ENCODE results near the gene PPP1R1A. TPM values are rescaled to one million over a fixed set of nuclear protein-coding genes. Genes with fewer than 3 reads are reported as not detected.

The PPP1R1A gene
- total RNA-seq, 4 donors from 2014 or later = 140 to 959 (median 219) TPM

- TF ChIP-seq CTCF (IDR thresholded peaks at IDR 0.05; ENCODE audit: low read depth) = no peak
Measured at GRCh38 chr12:54572881-54573280, 15.6 kb downstream of the PPP1R1A start.

- no peak for TF ChIP-seq CTCF (IDR thresholded peaks at IDR 0.05; ENCODE audit: low read depth)
Measured at GRCh38 chr12:54571193-54572188, 17.0 kb downstream of the PPP1R1A start.

- no peak for TF ChIP-seq CTCF (IDR thresholded peaks at IDR 0.05; ENCODE audit: low read depth)
Measured at GRCh38 chr12:54569995-54570528, 18.4 kb downstream of the PPP1R1A start.

GRCh38 chr12:54569072-54569471 lies 19.4 kb downstream of the PPP1R1A start:
- no peak for TF ChIP-seq CTCF (IDR thresholded peaks at IDR 0.05; ENCODE audit: low read depth)

- no peak for TF ChIP-seq CTCF (IDR thresholded peaks at IDR 0.05; ENCODE audit: low read depth)
Measured at GRCh38 chr12:54566792-54567191, 21.7 kb downstream of the PPP1R1A start.

GRCh38 chr12:54565986-54566544 lies 22.4 kb downstream of the PPP1R1A start:
- TF ChIP-seq CTCF (IDR thresholded peaks at IDR 0.05; ENCODE audit: low read depth) = no peak
